Measurements from ENCODE around the gene ROR1. TPM values are rescaled to one million over a fixed set of nuclear protein-coding genes. Genes with fewer than 3 reads are reported as not detected.

Gene ROR1
- total RNA-seq, 4 donors from 2014 or later = 2.6 to 37.6 (median 11.5) TPM

DNA sequence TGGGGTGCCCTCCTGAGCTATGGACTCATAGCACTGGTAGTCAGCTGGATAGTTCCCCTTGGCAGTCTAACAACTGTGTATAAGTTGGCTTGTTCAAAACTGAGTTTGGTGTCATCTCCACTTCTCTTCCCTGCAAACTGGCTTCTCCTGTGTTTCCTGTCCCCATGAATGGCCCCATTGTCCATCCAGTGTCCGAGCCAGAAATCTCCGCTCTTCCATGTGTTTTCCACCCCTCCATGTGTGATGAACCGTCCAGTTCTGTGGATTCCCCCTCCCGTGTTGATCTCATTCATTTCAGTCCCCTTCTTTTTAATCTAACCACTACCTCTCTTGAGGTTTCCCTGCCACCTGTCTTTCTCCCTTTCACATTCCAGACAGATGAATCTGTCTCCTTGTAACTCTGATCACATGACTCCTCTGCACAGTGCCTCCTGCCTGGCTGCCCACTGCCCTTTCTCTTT lies 195.7 kb downstream of the ROR1 start:
- Histone ChIP-seq H3K36me3 (no peaks in the 10 kb centered on the region), H3K27ac (no peak overlapping the region), H3K4me1 (no peaks in the 10 kb centered on the region), H3K27me3 (no peaks in the 10 kb centered on the region), H3K4me3 (no peak overlapping the region), H3K9me3 (no peaks in the 10 kb centered on the region)
- intact Hi-C loops (cut with DNase I; ENCODE audit: low total_unique reads) = no loop called here
- no peak for DNase-seq
- TF ChIP-seq POLR2A (IDR thresholded peaks at IDR 0.05) = no peak
- TF ChIP-seq, protein P1, sequence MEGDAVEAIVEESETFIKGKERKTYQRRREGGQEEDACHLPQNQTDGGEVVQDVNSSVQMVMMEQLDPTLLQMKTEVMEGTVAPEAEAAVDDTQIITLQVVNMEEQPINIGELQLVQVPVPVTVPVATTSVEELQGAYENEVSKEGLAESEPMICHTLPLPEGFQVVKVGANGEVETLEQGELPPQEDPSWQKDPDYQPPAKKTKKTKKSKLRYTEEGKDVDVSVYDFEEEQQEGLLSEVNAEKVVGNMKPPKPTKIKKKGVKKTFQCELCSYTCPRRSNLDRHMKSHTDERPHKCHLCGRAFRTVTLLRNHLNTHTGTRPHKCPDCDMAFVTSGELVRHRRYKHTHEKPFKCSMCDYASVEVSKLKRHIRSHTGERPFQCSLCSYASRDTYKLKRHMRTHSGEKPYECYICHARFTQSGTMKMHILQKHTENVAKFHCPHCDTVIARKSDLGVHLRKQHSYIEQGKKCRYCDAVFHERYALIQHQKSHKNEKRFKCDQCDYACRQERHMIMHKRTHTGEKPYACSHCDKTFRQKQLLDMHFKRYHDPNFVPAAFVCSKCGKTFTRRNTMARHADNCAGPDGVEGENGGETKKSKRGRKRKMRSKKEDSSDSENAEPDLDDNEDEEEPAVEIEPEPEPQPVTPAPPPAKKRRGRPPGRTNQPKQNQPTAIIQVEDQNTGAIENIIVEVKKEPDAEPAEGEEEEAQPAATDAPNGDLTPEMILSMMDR (IDR thresholded peaks at IDR 0.05) = no peak

DNA sequence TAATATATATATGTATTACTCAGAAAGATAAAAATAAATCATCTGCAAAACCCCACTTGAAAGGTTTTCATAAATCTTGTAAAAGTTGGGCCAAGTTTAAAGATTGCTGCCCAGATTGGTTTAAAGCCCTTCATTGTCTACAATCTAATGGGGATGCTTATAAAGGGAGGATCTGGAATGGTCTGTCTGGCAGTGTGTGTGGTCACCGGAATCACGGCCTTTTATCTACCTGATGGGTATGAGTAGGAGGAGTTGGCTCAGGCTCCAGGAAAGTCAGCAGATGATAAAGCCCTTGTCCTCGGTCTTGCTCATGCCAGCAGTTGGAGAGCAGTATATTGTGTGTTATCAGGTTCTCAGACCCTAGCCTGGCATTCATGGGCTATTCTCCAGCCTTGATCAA lies 197.7 kb downstream of the ROR1 start:
- TF ChIP-seq, protein P1 (IDR thresholded peaks at IDR 0.05) = no peak
- TF ChIP-seq POLR2A (IDR thresholded peaks at IDR 0.05) = no peak
- Histone ChIP-seq H3K36me3 (no peaks in the 10 kb centered on the region), H3K9me3 (no peaks in the 10 kb centered on the region), H3K27ac (no peak overlapping the region), H3K4me3 (no peak overlapping the region), H3K4me1 (no peaks in the 10 kb centered on the region), H3K27me3 (no peaks in the 10 kb centered on the region)
- intact Hi-C loops (cut with DNase I; ENCODE audit: low total_unique reads) = no loop called here
- DNase-seq = no peak

DNA sequence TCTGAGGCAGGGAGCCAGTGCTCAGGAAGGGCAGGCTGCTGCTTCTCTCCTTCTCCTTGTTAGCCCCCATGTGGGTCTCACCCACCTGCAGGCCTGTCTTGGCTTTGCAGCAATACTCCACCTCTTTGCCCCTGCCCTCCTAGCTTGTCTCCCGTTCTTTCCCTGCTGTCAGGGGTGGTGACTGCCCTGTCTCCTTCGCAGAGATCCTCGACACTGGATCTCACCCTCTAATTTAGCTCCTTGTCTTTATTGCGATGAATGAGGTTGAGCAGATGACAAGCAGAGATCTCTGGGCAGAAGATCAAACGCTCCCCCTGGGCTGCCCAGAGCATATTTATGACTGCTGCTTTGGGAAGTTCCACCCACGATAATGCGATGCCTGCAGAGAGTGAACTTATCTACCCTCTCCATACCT lies 199.2 kb downstream of the ROR1 start:
- Histone ChIP-seq H3K27ac (no peak overlapping the region), H3K4me3 (no peak overlapping the region), H3K36me3 (no peaks in the 10 kb centered on the region), H3K4me1 (no peaks in the 10 kb centered on the region), H3K27me3 (no peaks in the 10 kb centered on the region), H3K9me3 (no peaks in the 10 kb centered on the region)
- intact Hi-C loops (cut with DNase I; ENCODE audit: low total_unique reads) = no loop called here
- DNase-seq = no peak
- TF ChIP-seq, protein P1 (IDR thresholded peaks at IDR 0.05) = no peak
- no peak for TF ChIP-seq POLR2A (IDR thresholded peaks at IDR 0.05)

DNA sequence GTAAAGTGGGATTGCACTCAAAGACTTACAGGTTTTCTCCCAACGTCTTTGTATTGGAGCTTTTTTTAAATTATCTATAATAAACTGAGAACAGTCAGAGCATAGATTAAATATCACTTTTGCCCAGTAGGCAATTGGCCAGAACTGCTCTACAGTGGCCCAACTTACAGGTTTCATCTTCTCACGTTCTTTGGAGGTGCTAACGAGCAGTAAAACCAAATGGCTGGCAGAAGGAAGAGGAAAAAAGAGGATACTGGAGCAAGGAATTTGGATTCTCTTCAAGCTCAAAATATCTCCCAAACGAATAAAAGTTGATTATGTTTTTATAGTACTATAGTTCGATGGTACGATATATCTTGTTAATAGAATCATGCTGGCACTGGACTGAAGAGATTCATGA lies 201.1 kb downstream of the ROR1 start:
- TF ChIP-seq, protein P1 (IDR thresholded peaks at IDR 0.05) = no peak
- no peak for TF ChIP-seq POLR2A (IDR thresholded peaks at IDR 0.05)
- Histone ChIP-seq H3K4me3 (no peak overlapping the region), H3K27ac (no peak overlapping the region), H3K27me3 (no peaks in the 10 kb centered on the region), H3K9me3 (no peaks in the 10 kb centered on the region), H3K36me3 (no peaks in the 10 kb centered on the region), H3K4me1 (no peaks in the 10 kb centered on the region)
- no peak for DNase-seq
- intact Hi-C loops (cut with DNase I; ENCODE audit: low total_unique reads) = no loop called here

DNA sequence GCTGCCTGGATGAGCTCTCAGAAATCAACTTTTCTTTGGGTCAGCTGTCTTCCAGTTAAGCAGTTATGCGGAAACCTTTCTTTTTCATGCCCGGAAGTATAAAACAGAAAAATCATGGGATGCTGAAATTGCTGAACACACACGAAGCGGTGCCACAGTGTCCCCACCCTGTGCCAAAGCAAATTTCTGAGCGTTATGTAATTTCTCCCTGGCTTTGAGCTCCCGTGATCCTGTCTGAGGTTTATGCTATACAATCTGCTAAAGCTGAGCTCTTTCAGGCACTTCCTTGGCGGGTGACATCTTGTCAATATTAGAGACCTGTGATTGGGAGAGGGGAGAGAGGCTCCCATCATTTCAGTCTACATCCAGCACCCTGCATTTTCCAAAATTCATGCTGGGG lies 201.7 kb downstream of the ROR1 start:
- no peak for TF ChIP-seq POLR2A (IDR thresholded peaks at IDR 0.05)
- TF ChIP-seq, protein P1 (IDR thresholded peaks at IDR 0.05) = no peak
- H3K36me3 ChIP-seq = no peaks in the 10 kb centered on the region
- no peak for DNase-seq
- no peak overlapping the region for H3K27ac ChIP-seq
- intact Hi-C loops (cut with DNase I; ENCODE audit: low total_unique reads) = no loop called here
- H3K27me3 ChIP-seq = no peaks in the 10 kb centered on the region
- H3K4me3 ChIP-seq = no peak overlapping the region
- H3K9me3 ChIP-seq = no peaks in the 10 kb centered on the region
- no peaks in the 10 kb centered on the region for H3K4me1 ChIP-seq

Measured in uterus (tissue), 4 donors.